NCI-H1930 (cell line): ENCODE data around the gene RAB3GAP2.
"Not testable (repeated sequence)": the region's sequence is repeated elsewhere in the genome, so short reads cannot be mapped to it uniquely, and the experiment has no call there.

ENCODE experiments used
- DNase-seq, 2 experiments: peaks; one replicate each; lab custom pipeline; 2025; lab: John Stamatoyannopoulos, UW

The RAB3GAP2 gene

GRCh38 chr1:220239966-220240365 is 32.3 kb downstream of the RAB3GAP2 start:
- DNase-seq: no peak

DNA sequence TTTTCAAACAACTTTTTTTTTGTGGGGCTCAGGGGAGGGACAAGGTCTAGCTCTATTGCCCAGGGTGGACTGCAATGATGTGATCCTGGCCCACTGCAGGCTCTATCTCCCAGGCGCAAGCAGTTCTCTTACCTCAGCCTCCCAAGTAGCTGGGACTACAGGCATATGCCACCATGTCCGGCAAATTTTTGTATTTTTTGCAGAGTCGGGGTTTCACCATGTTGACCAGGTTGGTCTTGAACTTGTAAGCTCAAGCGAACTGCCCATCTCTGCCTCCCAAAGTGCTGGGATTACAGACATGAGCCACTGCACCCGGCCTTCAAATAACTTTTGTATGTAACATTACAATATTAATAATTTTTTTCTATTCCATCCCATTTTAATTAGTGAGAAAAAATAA is 33.0 kb downstream of the RAB3GAP2 start:
- DNase-seq: no peak

DNA sequence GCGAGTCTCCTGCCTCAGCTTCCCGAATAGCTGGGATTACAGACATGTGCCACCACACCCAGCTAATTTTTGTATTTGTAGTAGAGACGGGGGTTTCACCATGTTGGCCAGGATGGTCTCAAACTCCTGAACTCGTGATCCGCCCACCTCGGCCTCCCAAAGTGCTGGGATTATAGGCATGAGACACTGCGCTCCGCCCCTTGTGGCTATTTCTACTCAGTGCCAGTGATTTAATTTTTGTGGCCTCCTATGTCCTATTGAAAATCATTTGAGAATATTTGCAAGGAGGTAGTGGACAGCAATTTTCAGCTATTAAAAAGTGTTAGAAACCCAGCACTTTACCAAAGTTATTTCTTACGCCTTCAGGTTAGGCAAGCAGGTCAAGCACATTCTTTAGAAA is 36.0 kb downstream of the RAB3GAP2 start:
- not testable (repeated sequence) for DNase-seq

DNA sequence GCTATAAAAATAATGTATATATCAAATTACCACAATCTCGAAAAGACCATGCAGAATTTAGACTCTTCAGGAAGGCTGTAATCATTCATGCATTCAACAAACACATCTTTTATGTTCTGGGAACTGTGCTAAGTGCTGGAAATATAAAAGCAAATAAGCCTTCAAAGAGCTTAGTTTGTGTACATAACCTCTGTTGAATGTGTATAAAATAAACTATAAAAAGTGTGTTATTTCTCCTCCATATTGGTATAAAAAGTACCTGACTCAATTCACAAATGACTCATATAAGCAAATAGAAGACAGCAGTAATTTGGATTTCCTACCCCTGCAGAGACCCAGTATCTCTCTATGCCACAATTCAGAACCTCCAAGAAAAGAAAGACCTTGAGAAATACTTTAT is 36.8 kb downstream of the RAB3GAP2 start:
- DNase-seq: peak; percentile 19 to 49

- DNase-seq: no peak
Measured at GRCh38 chr1:220233927-220234326, 38.3 kb downstream of the RAB3GAP2 start.

DNA sequence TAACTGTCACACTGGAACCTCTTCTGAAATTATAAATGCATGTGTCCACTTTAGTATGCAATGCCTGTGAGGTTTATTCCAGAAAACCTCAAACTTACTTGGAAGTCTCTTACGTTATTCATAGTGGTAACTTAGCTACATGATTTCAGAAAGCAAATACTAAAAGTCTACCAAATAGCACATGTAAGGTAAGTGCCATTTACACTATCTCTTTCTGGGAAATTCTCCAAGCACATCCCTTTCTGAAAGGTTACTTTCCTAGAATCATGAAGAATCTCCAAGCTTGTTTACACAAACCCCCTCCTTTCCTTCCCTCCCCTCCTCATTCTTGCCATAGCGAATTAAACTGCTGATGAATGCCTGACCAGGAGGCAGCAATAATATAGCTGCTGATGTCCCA is 42.5 kb downstream of the RAB3GAP2 start:
- no peak for DNase-seq

- DNase-seq: no peak
Measured at GRCh38 chr1:220227393-220227792, 44.9 kb downstream of the RAB3GAP2 start.

GRCh38 chr1:220226752-220227151 is 45.5 kb downstream of the RAB3GAP2 start:
- DNase-seq: no peak

DNA sequence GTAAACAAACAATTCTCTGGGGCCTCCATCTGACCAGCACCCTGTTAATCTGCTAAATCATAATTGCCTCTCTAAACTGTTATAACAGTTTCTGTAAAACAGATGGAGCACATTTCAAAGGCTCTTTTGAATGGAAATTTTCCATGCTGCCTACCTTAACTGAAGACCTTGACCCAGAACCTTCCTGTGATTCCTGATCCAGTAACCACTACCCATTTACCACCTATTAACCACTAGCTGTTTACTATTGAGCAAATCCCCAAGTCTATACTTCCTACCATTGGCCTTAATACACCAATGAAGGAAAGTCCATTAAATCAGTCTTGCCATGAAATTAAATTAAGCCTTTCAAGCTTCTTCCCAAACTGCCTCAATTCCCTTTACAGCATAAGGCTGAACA is 46.3 kb downstream of the RAB3GAP2 start:
- no peak for DNase-seq

DNA sequence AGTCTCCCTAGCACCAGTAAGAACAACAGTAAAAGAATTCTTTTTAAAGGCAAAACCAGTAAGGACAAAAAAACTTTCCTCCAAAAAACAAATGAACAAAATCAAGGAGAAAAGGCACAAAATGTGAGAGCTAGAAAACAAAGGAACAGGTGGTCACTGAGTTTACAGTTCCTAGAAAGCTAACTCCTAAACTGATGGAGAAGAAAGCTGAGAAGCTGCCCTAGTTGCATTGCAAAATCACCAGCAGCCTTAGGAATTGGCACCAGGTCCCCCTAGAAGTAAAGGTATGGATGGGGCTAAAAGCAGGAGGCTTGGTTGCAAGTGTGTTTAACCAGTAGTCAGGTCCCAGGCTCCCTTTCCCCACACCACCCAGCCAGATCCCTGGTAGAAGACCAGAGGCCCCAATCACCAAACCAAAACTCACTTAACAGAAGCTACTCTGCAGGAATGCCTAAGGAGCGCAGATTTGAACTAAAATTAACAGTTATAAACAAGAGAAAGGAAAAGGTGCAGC is 47.6 kb downstream of the RAB3GAP2 start:
- DNase-seq: no peak

GRCh38 chr1:220224033-220224432 is 48.2 kb downstream of the RAB3GAP2 start:
- DNase-seq: no peak

GRCh38 chr1:220222939-220223338 is 49.3 kb downstream of the RAB3GAP2 start:
- no peak for DNase-seq

- peak; percentile 19 to 78 for DNase-seq
Measured at GRCh38 chr1:220221670-220222069, 50.6 kb downstream of the RAB3GAP2 start.

DNA sequence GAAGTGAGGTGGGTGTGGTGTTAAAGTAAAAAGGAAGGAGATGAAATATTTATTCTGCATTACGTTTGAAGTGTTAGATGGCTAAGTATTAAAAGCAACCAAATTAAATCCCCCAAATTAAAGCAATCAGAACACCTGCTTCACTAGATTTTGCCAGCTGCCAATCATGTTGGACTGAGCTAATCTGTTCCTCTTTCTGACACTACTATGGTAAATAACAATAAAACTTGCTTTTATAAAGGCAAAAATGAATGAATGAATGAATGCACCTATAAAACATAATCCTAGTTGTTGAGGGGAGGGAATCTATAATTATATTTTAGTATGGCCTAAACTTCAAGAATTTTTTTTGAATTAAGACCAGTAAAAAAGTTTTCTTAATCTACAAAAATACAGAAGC is 51.0 kb downstream of the RAB3GAP2 start:
- peak in 1 of 2 experiments; percentile 62 for DNase-seq

DNA sequence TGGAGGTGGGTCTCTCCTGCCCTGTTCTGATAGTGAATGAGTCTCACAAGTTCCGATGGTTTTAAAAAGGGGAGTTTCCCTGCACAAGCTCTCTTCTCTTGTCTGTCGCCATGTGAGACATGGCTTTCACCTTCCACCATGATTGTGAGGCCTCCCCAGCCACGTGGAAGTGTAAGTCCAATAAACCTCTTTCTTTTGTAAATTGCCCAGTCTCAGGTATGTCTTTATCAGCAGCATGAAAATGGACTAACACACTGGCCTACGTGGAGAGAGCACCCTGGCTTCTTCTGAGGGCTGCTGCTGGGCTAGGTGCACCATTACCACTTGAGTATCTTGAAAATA is 51.6 kb downstream of the RAB3GAP2 start:
- DNase-seq: not testable (repeated sequence)

- DNase-seq: no peak
Measured at GRCh38 chr1:220219865-220220698, 52.2 kb downstream of the RAB3GAP2 start.

GRCh38 chr1:220219136-220219442 is 53.2 kb downstream of the RAB3GAP2 start:
- DNase-seq: no peak

DNA sequence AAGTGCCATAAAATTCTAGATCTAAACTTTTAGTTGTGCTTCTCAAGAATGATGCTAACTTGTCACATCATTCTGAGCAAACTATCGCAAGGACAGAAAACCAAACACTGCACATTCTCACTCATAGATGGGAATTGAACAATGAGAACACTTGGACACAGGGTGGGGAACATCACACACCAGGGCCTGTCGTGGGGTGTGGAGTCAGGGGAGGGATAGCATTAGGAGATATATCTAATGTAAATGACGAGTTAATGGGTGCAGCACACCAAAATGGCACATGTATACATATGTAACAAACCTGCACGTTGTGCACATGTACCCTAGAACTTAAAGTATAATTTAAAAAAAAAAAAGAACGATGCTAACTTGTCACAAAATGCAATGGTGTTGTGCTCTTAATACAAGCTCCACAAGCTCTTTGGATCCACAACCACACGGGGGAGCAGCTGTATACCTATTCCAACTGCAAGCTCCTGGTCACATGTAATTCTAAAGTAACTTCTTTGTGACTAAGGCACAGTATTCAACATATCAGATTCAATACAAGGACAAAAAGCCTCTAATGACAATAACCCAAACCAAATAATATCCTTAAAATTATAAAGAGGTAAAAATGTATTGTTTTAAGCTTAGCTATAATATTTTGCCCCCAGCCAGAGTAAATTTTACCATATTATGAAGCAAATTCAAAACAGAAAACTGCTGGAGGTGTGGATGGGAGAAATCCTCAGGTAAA is 53.7 kb downstream of the RAB3GAP2 start:
- DNase-seq: peak in 1 of 2 experiments; percentile 19

GRCh38 chr1:220217383-220217988 is 54.8 kb downstream of the RAB3GAP2 start:
- DNase-seq: no peak

GRCh38 chr1:220213382-220213983 is 58.8 kb downstream of the RAB3GAP2 start:
- DNase-seq: no peak

GRCh38 chr1:220207411-220207810 is 64.8 kb downstream of the RAB3GAP2 start:
- no peak for DNase-seq

DNA sequence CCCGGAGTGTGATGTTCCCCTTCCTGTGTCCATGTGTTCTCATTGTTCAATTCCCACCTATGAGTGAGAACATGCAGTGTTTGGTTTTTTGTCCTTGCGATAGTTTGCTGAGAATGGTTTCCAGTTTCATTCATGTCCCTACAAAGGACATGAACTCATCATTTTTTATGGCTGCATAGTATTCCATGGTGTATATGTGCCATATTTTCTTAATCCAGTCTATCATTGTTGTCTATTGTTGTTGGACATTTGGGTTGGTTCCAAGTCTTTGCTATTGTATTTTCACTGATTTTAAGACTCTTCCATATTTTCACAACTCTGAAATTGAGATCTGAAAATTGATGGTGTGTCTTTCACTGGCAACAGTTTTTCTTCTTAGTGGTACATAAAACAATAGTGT is 67.5 kb downstream of the RAB3GAP2 start:
- DNase-seq: not testable (repeated sequence)

- DNase-seq: no peak
Measured at GRCh38 chr1:220203816-220204215, 68.4 kb downstream of the RAB3GAP2 start.
